Left ventricle myocardium inferior (tissue), 1 donor: ENCODE results near the gene ANO10. TPM values are rescaled to one million over a fixed set of nuclear protein-coding genes. Genes with fewer than 3 reads are reported as not detected.

ENCODE experiments used
- DNase-seq: peaks from one replicate; pipeline ENCODE4 v3.0.0-alpha.2; 2020
- H3K27ac ChIP-seq: fragments of 200-600 bp; replicated peaks from 2 replicates; pipeline ENCODE4 v1.8.0; 2021
- H3K27me3 ChIP-seq: fragments of 200-600 bp; 2 replicates; pipeline ENCODE4 v1.8.0; 2021; ENCODE audit warnings: low read depth
- H3K36me3 ChIP-seq: fragments of 200-600 bp; 2 replicates; pipeline ENCODE4 v1.8.0; 2021
- H3K4me1 ChIP-seq: fragments of 200-600 bp; 2 replicates; pipeline ENCODE4 v1.8.0; 2021
- H3K4me3 ChIP-seq: fragments of 200-600 bp; 2 replicates; pipeline ENCODE4 v1.8.0; 2021; ENCODE audit warnings: mild to moderate bottlenecking, moderate library complexity
- H3K9me3 ChIP-seq: fragments of 200-600 bp; replicated peaks from 2 replicates; pipeline ENCODE4 v1.8.0; 2021
- intact Hi-C: fragments of 100-400 bp; cut with micrococcal nuclease; formaldehyde crosslinking; loops from one replicate; pipeline ENCODE4 v1.11.0; 2022
- total RNA-seq: library from RNA; stranded (reverse); fragmentation: NEBNext Ultra II Directional; extraction: Animal tissue kit (Norgen Biotek cat#: 25700); gene quantifications from one replicate; pipeline ENCODE4 v1.2.1, GENCODE V29; 2021
- TF ChIP-seq, protein P1 (sequence below): fragments of 200-600 bp; IDR thresholded peaks from 2 replicates; pipeline ENCODE4 v1.8.0; 2021; ENCODE audit warnings: antibody characterized with exemption, mild to moderate bottlenecking, borderline replicate concordance
- donor health status: DM: no; HTN: yes; CAD: no; lungs with severe emphysema.

The ANO10 gene
- total RNA-seq, 1 donor from 2014 or later: 12.6 TPM

DNA sequence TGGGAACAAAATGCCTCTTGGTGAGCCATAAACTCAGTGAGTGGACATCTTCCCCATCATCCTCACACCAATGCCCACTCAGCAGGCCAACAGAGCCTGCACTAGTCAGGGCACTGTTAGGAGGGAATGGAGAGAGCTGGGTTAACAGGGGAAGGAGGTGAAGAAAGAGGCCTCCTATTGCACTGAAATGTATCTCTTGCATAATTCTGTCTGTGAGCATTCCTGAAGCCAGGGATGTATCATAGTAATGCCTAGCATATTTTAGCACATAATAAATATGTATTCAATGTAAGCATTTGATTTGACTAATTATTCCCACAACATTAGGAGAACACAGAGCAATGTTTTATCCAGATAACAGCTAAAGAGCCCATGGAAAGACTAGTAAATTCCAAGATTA lies 81.2 kb downstream of the ANO10 start:
- Histone ChIP-seq H3K36me3 (no peaks in the 10 kb centered on the region), H3K4me3 (no peak overlapping the region), H3K9me3 (no peaks in the 10 kb centered on the region), H3K27me3 (no peaks in the 10 kb centered on the region), H3K27ac (no peak overlapping the region), H3K4me1 (no peaks in the 10 kb centered on the region)
- DNase-seq: no peak
- intact Hi-C loops: no loop called here
- TF ChIP-seq, protein P1, sequence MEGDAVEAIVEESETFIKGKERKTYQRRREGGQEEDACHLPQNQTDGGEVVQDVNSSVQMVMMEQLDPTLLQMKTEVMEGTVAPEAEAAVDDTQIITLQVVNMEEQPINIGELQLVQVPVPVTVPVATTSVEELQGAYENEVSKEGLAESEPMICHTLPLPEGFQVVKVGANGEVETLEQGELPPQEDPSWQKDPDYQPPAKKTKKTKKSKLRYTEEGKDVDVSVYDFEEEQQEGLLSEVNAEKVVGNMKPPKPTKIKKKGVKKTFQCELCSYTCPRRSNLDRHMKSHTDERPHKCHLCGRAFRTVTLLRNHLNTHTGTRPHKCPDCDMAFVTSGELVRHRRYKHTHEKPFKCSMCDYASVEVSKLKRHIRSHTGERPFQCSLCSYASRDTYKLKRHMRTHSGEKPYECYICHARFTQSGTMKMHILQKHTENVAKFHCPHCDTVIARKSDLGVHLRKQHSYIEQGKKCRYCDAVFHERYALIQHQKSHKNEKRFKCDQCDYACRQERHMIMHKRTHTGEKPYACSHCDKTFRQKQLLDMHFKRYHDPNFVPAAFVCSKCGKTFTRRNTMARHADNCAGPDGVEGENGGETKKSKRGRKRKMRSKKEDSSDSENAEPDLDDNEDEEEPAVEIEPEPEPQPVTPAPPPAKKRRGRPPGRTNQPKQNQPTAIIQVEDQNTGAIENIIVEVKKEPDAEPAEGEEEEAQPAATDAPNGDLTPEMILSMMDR: no peak

DNA sequence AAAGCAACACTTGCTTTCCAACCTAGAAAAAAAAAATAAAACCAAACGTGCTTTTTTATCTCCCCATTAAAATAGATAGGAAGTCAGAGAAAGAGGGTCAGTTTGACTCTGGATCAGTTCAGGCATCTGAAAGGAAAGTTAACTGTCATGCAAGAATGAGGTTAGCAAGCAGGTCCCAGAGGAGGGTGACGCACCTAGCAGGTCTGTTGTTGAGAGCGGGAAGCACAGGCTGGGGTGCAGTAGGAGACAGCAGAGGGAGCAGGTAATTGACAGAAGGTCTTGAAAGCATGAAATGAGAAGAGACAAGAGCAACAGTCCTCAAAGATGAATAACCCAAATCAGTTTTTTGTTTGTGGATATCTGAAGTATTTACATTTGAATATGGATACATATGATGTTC lies 82.5 kb downstream of the ANO10 start:
- no peak for DNase-seq
- TF ChIP-seq, protein P1: no peak
- H3K4me1 ChIP-seq: no peaks in the 10 kb centered on the region
- no peak overlapping the region for H3K27ac ChIP-seq
- H3K4me3 ChIP-seq: no peak overlapping the region
- H3K9me3 ChIP-seq: no peaks in the 10 kb centered on the region
- intact Hi-C loops: no loop called here
- no peaks in the 10 kb centered on the region for H3K36me3 ChIP-seq
- H3K27me3 ChIP-seq: no peaks in the 10 kb centered on the region

DNA sequence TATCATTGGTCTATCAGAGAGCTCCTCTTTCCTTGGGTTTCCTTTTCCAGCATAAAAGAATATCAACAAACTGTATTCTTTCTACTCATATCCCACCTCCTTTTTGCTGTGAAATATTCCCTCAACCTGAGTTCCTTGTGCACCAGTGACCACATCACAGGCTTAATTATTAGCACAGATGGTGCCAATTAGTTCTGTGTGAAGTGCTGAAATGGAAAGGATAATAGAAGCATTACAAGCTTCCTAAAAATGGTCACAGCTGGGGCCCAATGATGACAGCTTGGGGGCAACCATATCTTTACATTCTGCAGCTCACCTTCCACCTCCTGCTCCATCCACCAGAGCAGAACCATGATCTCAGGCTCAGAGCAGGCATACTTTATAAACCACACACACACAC lies 84.6 kb downstream of the ANO10 start:
- TF ChIP-seq, protein P1: no peak
- Histone ChIP-seq H3K9me3 (no peaks in the 10 kb centered on the region), H3K4me3 (no peak overlapping the region), H3K4me1 (no peaks in the 10 kb centered on the region), H3K36me3 (no peaks in the 10 kb centered on the region), H3K27ac (no peak overlapping the region), H3K27me3 (no peaks in the 10 kb centered on the region)
- DNase-seq: no peak
- intact Hi-C loops: no loop called here

DNA sequence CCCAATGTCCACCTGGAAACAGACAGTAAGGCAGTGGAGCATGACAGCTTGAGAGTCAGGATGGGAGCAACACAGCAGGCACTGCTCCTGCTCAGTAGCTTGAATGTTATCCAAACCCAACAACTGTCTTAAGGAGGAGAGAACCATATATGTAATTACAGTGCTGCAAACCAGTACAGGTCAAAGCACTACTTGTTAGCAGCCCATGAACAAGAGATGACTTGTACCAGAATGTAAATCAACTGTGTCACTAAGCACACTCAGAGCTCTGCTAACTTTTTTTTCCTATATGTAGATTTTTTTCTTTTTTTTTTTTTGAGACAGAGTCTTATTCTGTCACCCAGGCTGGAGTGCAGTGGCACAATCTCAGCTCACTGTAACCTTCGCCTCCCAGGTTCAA lies 87.1 kb downstream of the ANO10 start:
- Histone ChIP-seq H3K36me3 (no peaks in the 10 kb centered on the region), H3K27ac (no peak overlapping the region), H3K4me1 (no peaks in the 10 kb centered on the region), H3K9me3 (no peaks in the 10 kb centered on the region), H3K27me3 (no peaks in the 10 kb centered on the region), H3K4me3 (no peak overlapping the region)
- DNase-seq: no peak
- TF ChIP-seq, protein P1: no peak
- intact Hi-C loops: no loop called here

DNA sequence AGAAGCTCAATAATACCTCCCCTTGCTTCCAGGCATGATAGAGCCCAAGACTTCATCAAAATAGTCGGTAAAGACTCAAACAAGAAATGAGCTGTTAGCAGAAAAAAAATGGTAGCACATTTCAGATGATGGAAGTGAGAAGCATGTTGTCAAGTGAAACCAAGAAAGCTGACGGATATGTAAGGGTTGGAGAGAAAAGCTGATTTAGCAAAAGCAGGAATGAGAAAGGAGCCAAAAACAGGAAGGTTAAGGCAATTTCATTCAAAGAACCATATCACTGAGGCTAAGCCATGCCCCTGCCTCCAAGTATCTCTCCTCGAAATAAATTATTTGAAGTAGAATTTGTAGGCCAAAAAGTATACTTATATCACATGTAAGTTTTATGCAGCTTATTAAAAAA lies 88.8 kb downstream of the ANO10 start:
- peaks cover 7% of the 10 kb centered on the region for H3K36me3 ChIP-seq
- peaks cover 10% of the 10 kb centered on the region for H3K9me3 ChIP-seq
- H3K27ac ChIP-seq: no peak overlapping the region
- TF ChIP-seq, protein P1: no peak
- no peak for DNase-seq
- H3K4me3 ChIP-seq: no peak overlapping the region
- no peaks in the 10 kb centered on the region for H3K4me1 ChIP-seq
- no peaks in the 10 kb centered on the region for H3K27me3 ChIP-seq
- intact Hi-C loops: no loop called here

DNA sequence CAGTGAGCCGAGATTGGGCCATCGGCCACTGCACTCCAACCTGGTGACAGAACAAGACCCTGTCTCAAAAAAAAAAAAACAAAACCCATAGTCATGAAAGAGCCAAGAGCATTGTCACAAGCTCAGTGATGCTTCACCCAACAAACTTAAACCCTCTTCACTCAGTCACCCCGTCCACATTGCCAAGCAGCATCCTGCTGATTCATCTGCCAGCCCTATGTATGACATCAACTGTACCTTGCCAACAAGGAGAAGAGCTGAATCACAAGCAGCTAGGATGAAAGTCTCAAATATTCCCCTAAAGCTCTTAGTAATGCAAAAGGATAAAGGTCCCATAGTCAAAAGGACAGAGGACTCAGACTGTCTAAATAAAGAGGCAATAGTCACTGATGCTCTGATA lies 90.0 kb downstream of the ANO10 start:
- H3K9me3 ChIP-seq: peaks cover 10% of the 10 kb centered on the region
- intact Hi-C loops: no loop called here

More for the DNA sequence above, 90.0 kb downstream of the ANO10 start:
- no peak overlapping the region for H3K27ac ChIP-seq
- peaks cover 7% of the 10 kb centered on the region for H3K36me3 ChIP-seq
- no peak for DNase-seq
- H3K4me3 ChIP-seq: no peak overlapping the region
- no peaks in the 10 kb centered on the region for H3K27me3 ChIP-seq
- no peaks in the 10 kb centered on the region for H3K4me1 ChIP-seq
- TF ChIP-seq, protein P1: no peak
